GM12878 (cell line): Measurements from ENCODE around the gene SKA3.

Source experiments
- CHD2 ChIP-seq: IDR thresholded peaks from 2 replicates; pipeline ENCODE4 v1.6.1; 2011; ENCODE audit warnings: low read depth, low read length, improper control_type of control experiment, borderline replicate concordance
- TF ChIP-seq, protein P1 (sequence below): IDR thresholded peaks from 2 replicates; pipeline ENCODE4 v1.6.1; 2011; ENCODE audit warnings: low read depth, low read length, improper control_type of control experiment, borderline replicate concordance

DNA sequence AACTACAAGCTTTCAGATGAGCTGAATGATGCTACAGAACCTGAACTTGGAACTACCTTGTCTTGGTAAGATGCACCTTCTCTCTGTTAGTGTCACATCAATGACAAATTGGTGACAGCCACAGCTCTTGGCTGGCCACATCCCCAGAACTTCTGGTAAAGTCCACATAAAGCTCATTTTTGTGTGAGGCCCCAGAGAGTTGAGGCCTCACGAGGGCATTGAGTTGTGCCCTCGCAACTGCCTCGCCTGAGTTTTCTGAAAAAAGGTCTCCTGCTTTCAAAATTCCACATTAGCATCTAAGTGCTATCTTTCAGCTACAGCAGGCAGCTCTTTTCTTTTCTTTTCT is 42.7 kb upstream of the SKA3 start:
- no peak for TF ChIP-seq CHD2
- TF ChIP-seq, protein P1, sequence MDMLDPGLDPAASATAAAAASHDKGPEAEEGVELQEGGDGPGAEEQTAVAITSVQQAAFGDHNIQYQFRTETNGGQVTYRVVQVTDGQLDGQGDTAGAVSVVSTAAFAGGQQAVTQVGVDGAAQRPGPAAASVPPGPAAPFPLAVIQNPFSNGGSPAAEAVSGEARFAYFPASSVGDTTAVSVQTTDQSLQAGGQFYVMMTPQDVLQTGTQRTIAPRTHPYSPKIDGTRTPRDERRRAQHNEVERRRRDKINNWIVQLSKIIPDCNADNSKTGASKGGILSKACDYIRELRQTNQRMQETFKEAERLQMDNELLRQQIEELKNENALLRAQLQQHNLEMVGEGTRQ: no peak
